GM08714 (cell line): ENCODE data around the gene NCCRP1.

Source experiments
- H3K4me3 ChIP-seq: fragments of 200-500 bp; sonication (Bioruptor generic); 2 replicates; pipeline ENCODE4 v1.5.1; 2014; ENCODE audit warnings: mild to moderate bottlenecking, low read length, inconsistent platforms
- ZNF274 ChIP-seq: IDR thresholded peaks from 2 replicates; pipeline ENCODE4 v1.6.1; 2012; ENCODE audit warnings: mild to moderate bottlenecking, low read depth, low read length

The NCCRP1 gene, protein sequence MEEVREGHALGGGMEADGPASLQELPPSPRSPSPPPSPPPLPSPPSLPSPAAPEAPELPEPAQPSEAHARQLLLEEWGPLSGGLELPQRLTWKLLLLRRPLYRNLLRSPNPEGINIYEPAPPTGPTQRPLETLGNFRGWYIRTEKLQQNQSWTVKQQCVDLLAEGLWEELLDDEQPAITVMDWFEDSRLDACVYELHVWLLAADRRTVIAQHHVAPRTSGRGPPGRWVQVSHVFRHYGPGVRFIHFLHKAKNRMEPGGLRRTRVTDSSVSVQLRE

DNA sequence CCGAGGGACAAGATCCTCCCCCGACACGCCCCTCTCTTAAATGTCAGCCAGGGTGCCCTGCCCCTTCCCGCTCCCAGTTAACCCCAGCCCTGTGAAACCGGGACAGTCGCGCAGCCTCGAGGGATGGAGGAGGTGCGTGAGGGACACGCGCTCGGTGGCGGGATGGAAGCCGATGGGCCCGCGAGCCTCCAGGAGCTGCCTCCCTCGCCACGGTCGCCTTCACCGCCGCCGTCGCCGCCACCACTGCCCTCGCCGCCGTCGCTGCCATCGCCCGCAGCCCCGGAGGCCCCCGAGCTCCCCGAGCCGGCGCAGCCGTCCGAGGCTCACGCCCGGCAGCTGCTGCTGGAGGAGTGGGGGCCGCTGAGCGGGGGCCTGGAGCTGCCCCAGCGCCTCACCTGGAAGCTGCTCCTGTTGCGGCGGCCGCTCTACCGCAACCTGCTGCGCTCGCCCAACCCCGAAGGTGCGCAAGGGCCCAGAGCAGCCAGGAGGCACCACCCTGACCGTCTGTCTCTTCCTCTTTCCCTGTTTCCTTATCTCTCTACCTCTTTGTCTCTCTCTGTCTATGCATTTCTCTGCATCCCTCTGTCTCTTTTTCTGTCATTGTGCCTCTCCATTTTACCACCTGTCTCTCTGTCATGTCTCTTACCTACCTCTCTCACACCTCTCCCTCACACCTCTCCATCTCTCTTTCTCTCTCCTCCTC lies at the start of gene NCCRP1:
Gene NCCRP1, plus strand, starts transcription at position 105 of the 703 bp plus-strand sequence. Its CDS starts 19 bp downstream, at position 124.
- no peak for TF ChIP-seq ZNF274
- no peak within 1 kb of the TSS for H3K4me3 ChIP-seq

DNA sequence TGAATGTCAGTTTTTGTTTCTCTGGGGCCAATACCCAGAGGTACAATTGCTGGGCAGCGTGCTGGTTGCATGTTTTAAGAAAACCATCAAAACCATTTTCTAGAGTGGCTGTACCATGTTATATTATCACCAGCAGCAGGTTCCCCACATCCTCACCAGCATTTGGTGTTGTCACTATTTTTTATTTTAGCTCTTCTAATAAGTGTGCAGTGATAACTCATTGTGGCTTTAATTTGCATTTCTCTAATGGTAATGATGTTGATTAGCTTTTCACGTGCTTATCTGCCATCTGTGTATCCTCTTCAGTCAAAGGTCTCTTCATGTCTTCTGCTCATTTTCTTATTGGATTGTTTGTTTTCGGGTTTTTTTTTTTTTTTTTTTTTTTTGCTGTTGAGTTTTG lies 49.3 kb upstream of the NCCRP1 start:
- TF ChIP-seq ZNF274: no peak
- no peak overlapping the region for H3K4me3 ChIP-seq

GRCh38 chr19:39148939-39149529 lies 47.7 kb upstream of the NCCRP1 start:
- TF ChIP-seq ZNF274: no peak
- H3K4me3 ChIP-seq: no peak overlapping the region

DNA sequence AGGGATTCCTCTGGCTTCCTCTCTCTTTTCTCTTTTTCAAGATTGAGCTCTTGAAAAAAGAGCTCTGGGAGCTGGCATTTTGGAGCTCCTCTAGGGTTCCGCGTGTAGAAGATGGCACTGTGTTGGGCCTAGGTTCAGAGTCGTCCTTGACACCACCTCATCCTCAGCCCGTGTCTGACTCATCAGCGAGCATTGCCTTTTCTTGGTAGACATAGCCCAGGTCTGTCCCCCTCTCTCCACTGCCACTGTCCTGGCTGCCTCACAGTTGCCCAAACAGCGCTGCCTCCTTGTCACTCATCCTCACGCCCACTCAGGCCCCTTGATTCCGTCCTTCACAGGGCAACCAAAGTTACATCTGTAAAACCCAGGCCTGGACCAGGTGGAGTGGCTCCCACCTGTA lies 46.5 kb upstream of the NCCRP1 start:
- no peak for TF ChIP-seq ZNF274
- no peak overlapping the region for H3K4me3 ChIP-seq

DNA sequence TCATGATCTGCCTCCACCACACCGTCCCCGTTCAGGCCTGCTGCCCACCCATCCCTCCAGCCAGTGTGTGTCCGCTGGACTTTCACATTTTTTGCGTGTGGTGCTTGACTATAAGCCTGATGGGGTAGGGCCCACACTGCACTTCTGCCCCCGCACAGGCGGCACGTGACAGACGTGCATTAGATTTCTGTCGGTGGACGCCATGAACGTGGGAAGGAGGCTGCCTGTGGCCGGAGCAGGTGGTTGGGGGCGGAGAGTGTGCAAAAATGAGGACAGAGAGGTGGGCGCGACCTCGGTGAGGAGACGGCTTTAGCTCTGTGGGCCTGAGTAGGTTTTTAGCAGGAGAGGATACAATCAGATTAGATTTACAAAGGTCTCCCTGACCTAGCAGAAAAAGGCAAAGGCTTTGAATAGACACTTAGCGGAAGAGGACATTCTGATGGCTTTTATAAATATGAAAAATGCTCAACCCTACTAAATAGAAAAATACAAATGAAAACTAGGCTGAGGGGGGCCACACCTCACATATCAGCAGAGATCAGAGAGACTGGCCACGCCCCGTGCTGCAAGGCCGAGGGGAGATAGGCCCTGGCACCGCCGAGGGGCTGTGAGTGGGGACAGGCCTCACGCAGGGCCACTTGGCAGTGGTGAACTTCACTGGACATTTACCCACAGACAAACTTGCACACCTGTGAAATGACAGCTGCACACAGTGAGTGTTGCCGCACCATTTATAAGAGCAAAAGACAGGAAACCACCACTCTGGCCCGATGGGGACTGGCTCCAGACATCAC lies 45.8 kb upstream of the NCCRP1 start:
- TF ChIP-seq ZNF274: no peak
- H3K4me3 ChIP-seq: no peak overlapping the region

GRCh38 chr19:39152066-39152465 lies 44.7 kb upstream of the NCCRP1 start:
- H3K4me3 ChIP-seq: no peak overlapping the region
- TF ChIP-seq ZNF274: no peak

DNA sequence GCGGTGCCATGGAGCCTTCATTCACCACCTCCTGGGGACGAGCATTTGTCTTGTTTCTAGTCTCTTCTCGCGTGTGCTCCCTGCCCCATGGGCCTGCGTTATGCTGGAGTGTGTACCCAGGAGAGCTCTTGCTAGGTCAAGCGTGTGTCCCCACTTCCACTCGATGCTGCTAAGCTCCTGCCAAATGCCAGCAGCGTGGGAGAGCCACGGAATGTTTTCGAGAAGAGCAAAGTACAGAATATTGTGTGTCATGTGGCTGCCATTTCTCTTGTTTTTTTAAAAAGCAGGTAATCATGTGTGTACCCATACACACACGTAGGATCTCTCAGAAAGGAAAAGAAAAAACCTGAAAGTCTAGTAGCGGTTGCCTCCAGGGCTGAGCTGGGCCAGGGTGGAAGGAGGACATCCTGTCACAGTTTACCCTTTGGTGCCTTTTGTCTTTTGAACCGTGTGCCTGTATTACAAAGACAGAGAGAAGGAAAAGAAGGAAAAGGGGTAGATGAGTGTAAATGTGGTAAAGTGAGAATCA lies 42.6 kb upstream of the NCCRP1 start:
- H3K4me3 ChIP-seq: no peak overlapping the region
- TF ChIP-seq ZNF274: no peak

GRCh38 chr19:39154629-39155100 lies 42.1 kb upstream of the NCCRP1 start:
- H3K4me3 ChIP-seq: no peak overlapping the region
- no peak for TF ChIP-seq ZNF274

GRCh38 chr19:39155114-39155700 lies 41.6 kb upstream of the NCCRP1 start:
- TF ChIP-seq ZNF274: no peak
- no peak overlapping the region for H3K4me3 ChIP-seq

GRCh38 chr19:39155741-39156140 lies 41.0 kb upstream of the NCCRP1 start:
- no peak overlapping the region for H3K4me3 ChIP-seq
- TF ChIP-seq ZNF274: no peak

GRCh38 chr19:39156326-39157230 lies 40.2 kb upstream of the NCCRP1 start:
- TF ChIP-seq ZNF274: no peak
- no peak overlapping the region for H3K4me3 ChIP-seq

GRCh38 chr19:39157275-39157996 lies 39.3 kb upstream of the NCCRP1 start:
- no peak overlapping the region for H3K4me3 ChIP-seq

More at GRCh38 chr19:39157275-39157996, 39.3 kb upstream of the NCCRP1 start:
- no peak for TF ChIP-seq ZNF274
